K562 (cell line): ENCODE measurements around the gene ARHGAP31. TPM values are rescaled to one million over a fixed set of nuclear protein-coding genes. Genes with fewer than 3 reads are reported as not detected.

ENCODE experiments used
- ATAC-seq: fragments of 200-7000 bp; cut with Tn5 transposase; 3 replicates; pipeline ENCODE4 v1.9.1; 2020; ENCODE audit warnings: moderate library complexity
- BruUV-seq: library from RNA; stranded (reverse); fragments of 400-500 nt; replicated peaks from 2 replicates; lab custom pipeline; 2021; lab: Mats Ljungman, UMichigan
- CTCF ChIA-PET: fragments of 300-600 bp; formaldehyde crosslinking; extraction: SDS; loops from one replicate; lab custom pipeline; 2021; ENCODE audit warnings: low intra/inter-chr PET ratio; lab: Yijun Ruan, JAX
- POLR2A ChIA-PET: fragments of 300-600, 350-650 bp; sonication (Branson Sonifier 250); formaldehyde crosslinking; extraction: SDS; loops from one replicate; lab custom pipeline; 2021; ENCODE audit warnings: antibody characterized with exemption, inconsistent platforms; lab: Yijun Ruan, JAX
- DNase-seq, 4 experiments: peaks; one replicate each; pipeline versions ENCODE4 v3.0.0 to v3.0.0-alpha.2; 2011 to 2018; ENCODE audit warnings: low spot score in 3 of 4, mixed read lengths in 3 of 4; ENCODE audit errors: extremely low read depth in 1 of 4
- FAIRE-seq: peaks from 2 replicates; lab custom pipeline; 2011; peaks lifted over from hg19 to GRCh38; lab: Jason Lieb, UNC
- H2AFZ ChIP-seq: 2 replicates; pipeline ENCODE4 v1.6.0; 2011; ENCODE audit warnings: low read depth, low read length, control low read depth, inconsistent platforms
- H3K27ac ChIP-seq: fragments of 200-600 bp; 3 replicates; pipeline ENCODE4 v1.8.0; 2011; ENCODE audit warnings: low read depth, mild to moderate bottlenecking, control low read depth, inconsistent platforms, low read length, moderate library complexity, mixed read lengths; ENCODE audit errors: extremely low read depth
- H3K27me3 ChIP-seq, 2 experiments: fragments of 300-600 bp in 1 of 2; 2 replicates in 1 of 2; 3 replicates in 1 of 2; pipeline versions ENCODE4 v1.6.0 to v1.8.0; 2011; ENCODE audit warnings: inconsistent platforms in 2 of 2, low read length in 2 of 2, mild to moderate bottlenecking in 1 of 2, mixed read lengths in 1 of 2, moderate library complexity in 1 of 2; ENCODE audit not compliant: control insufficient read depth in 2 of 2, insufficient read depth in 2 of 2
- H3K36me3 ChIP-seq: fragments of 300-600 bp; 3 replicates; pipeline ENCODE4 v1.8.0; 2011; ENCODE audit warnings: mild to moderate bottlenecking, low read length, inconsistent platforms; ENCODE audit not compliant: control insufficient read depth, insufficient read depth
- H3K4me1 ChIP-seq, 2 experiments: fragments of 200-600 bp in 1 of 2; replicated peaks in 1 of 2; 2 replicates in 1 of 2; 3 replicates in 1 of 2; pipeline versions ENCODE4 v1.5.1 to v1.8.0; 2011; ENCODE audit warnings: inconsistent platforms in 2 of 2, low read length in 2 of 2, mild to moderate bottlenecking in 1 of 2, mixed read lengths in 1 of 2, moderate library complexity in 1 of 2; ENCODE audit not compliant: control insufficient read depth in 2 of 2, insufficient read depth in 2 of 2
- H3K4me2 ChIP-seq: 2 replicates; pipeline ENCODE4 v1.6.1; 2011; ENCODE audit warnings: low read length, control low read depth, inconsistent platforms, mixed read lengths; ENCODE audit not compliant: insufficient read depth
- H3K4me3 ChIP-seq: fragments of 200-600 bp; sonication (generic), shearing (Covaris generic); 2 replicates; pipeline ENCODE4 v1.5.1; 2016; ENCODE audit warnings: control low read depth, inconsistent platforms
- H3K79me2 ChIP-seq: fragments of 200-600 bp; 3 replicates; pipeline ENCODE4 v1.8.0; 2011; ENCODE audit warnings: low read length, inconsistent platforms; ENCODE audit not compliant: control insufficient read depth, insufficient read depth
- H3K9ac ChIP-seq, 2 experiments: 2 replicates each; pipeline versions ENCODE4 v1.6.0 to v1.6.1; 2011; ENCODE audit warnings: low read depth in 2 of 2, low read length in 2 of 2, control low read depth in 1 of 2, inconsistent platforms in 1 of 2, mild to moderate bottlenecking in 1 of 2, mixed read lengths in 1 of 2; ENCODE audit not compliant: insufficient read depth in 1 of 2
- H3K9me1 ChIP-seq: one replicate; pipeline ENCODE4 v1.6.0; 2011; ENCODE audit warnings: inconsistent platforms, mild to moderate bottlenecking, low read length, moderate library complexity; ENCODE audit not compliant: control insufficient read depth, insufficient read depth
- H3K9me3 ChIP-seq: replicated peaks from 2 replicates; pipeline ENCODE4 v1.5.1; 2011; ENCODE audit warnings: low read depth, low read length, inconsistent platforms; ENCODE audit not compliant: control insufficient read depth, insufficient read depth
- H4K20me1 ChIP-seq: replicated peaks from 2 replicates; pipeline ENCODE4 v1.6.1; 2011; ENCODE audit warnings: low read length, inconsistent platforms, mixed read lengths; ENCODE audit not compliant: control insufficient read depth, insufficient read depth
- AFF1 ChIP-seq, 2 experiments: fragments of 450-650 bp; IDR thresholded peaks; 2 replicates each; pipeline ENCODE4 v1.6.1; 2018; ENCODE audit warnings: mild to moderate bottlenecking in 2 of 2, low read depth in 1 of 2; ENCODE audit not compliant: partially characterized antibody in 2 of 2
- ETV1 ChIP-seq: fragments of 450-650 bp; conservative IDR thresholded peaks from 2 replicates; pipeline ENCODE4 v1.6.1; 2016; ENCODE audit warnings: missing genetic modification characterization, control low read depth, low read depth, missing compliant biosample characterization
- JUND ChIP-seq, 2 experiments: IDR thresholded peaks; 2 replicates in 1 of 2; 3 replicates in 1 of 2; pipeline ENCODE4 v1.6.1; 2011; ENCODE audit warnings: borderline replicate concordance in 2 of 2, low read depth in 2 of 2, low read length in 2 of 2, improper control_type of control experiment in 1 of 2, missing biosample characterization in 1 of 2, missing genetic modification characterization in 1 of 2, missing genetic modification reagents in 1 of 2
- PHTF2 ChIP-seq: fragments of 250-450 bp; sonication (Bioruptor Pico); IDR thresholded peaks from 2 replicates; pipeline ENCODE4 v1.5.0; 2021; ENCODE audit warnings: mild to moderate bottlenecking
- RBM22 ChIP-seq: fragments of 200-400 bp; formaldehyde crosslinking; IDR thresholded peaks from 2 replicates; pipeline ENCODE4 v1.6.1; 2018; ENCODE audit warnings: low read length, low read depth; ENCODE audit not compliant: poor library complexity, severe bottlenecking
- ZNF41 ChIP-seq: fragments of 250-450 bp; sonication (Bioruptor Pico); conservative IDR thresholded peaks from 2 replicates; pipeline ENCODE4 v1.4.0; 2020; ENCODE audit warnings: mild to moderate bottlenecking
- ZNF561 ChIP-seq: fragments of 450-650 bp; formaldehyde crosslinking; conservative IDR thresholded peaks from 2 replicates; pipeline ENCODE4 v1.4.0; 2020; ENCODE audit warnings: mild to moderate bottlenecking, moderate library complexity
- ZNF668 ChIP-seq: fragments of 250-450 bp; sonication (Bioruptor Pico); IDR thresholded peaks from 2 replicates; pipeline ENCODE4 v1.8.0; 2022; ENCODE audit warnings: mild to moderate bottlenecking, inconsistent platforms
- ZSCAN29 ChIP-seq: fragments of 450-650 bp; IDR thresholded peaks from 2 replicates; pipeline ENCODE4 v1.6.1; 2017
- whole genome bisulfite sequencing: fragments of 100-300 bp; shearing (Covaris generic); methylation state at CpG from one replicate; pipeline ENCODE4 v1.1.6; 2016; ENCODE audit warnings: low coverage, mixed read lengths; ENCODE audit not compliant: insufficient coverage; ENCODE audit errors: missing lambda C conversion rate; 5-methylcytosine and 5-hydroxymethylcytosine counted together
- in situ Hi-C: fragments of 300-500 bp; cut with MboI; formaldehyde crosslinking; loops from 4 replicates; pipeline ENCODE4 v1.15.0; 2018; ENCODE audit warnings: inconsistent platforms, mixed read lengths
- intact Hi-C: fragments of 100-400 bp; cut with micrococcal nuclease; formaldehyde crosslinking; loops from 2 replicates; pipeline ENCODE4 v1.14.2; 2022
- polyA plus RNA-seq, 8 experiments: library from polyadenylated mRNA; depleted of rRNA in 4 of 8; stranded (reverse) in 5 of 8; unstranded in 3 of 8; fragments of >200 nt; fragmentation: Nextera tagmentation in 2 of 8; fragmentation: Illumina TruSeq in 1 of 8; extraction: Ambion mirVana in 2 of 8; extraction: Trizol in 1 of 8; gene quantifications; 2 replicates each; pipeline versions ENCODE4 v1.2.1 to v1.2.3, GENCODE V29; 2011 to 2014; ENCODE audit warnings: inconsistent platforms in 1 of 8, missing spikeins in 1 of 8
- total RNA-seq, 7 experiments: library from RNA; depleted of rRNA in 6 of 7; stranded (reverse); fragments of >200 nt in 6 of 7; fragmentation: Illumina TruSeq in 2 of 7; extraction: Trizol in 2 of 7; gene quantifications; 2 replicates each; pipeline versions ENCODE4 v1.2.1 to v1.2.3, GENCODE V29; 2011 to 2021; ENCODE audit warnings: low replicate concordance in 1 of 7

ARHGAP31 gene
- total and polyA plus RNA-seq, 9 of the 15 experiments (the other 6 are each of a cell fraction or from before 2014, with no cell fraction given) = under 0.01 to 0.13 (median 0.06) TPM; not detected in 5

DNA sequence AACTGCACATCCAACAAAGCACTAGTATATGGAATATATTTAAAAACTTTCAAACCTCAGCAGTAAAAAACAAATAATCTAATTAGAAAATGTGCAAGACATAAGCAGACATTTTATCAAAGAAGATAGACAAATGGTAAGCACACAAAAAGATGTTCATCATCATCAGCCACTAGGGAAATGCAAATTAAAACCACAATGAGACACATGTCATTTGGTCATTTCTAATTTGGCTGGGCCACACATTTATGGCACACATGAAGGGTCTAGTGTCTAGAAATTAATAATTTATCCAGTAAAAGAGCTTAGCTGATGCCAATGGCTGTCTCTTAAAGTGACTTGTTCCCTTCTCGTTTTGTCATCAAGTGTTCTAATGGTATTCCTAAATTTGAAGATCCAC lies 45.8 kb downstream of the ARHGAP31 start:
- no peak for FAIRE-seq
- Histone ChIP-seq H3K9me1 (no peaks in the 10 kb centered on the region), H3K79me2 (no peaks in the 10 kb centered on the region), H3K4me2 (no peak overlapping the region), H3K36me3 (no peaks in the 10 kb centered on the region), H3K4me1 (no peaks in the 10 kb centered on the region; a peak in 1 of 5 replicates), H2AFZ (no peak overlapping the region), H4K20me1 (no peaks in the 10 kb centered on the region), H3K27ac (no peak overlapping the region), H3K9ac (no peak overlapping the region), H3K4me3 (no peak overlapping the region), H3K9me3 (peaks cover 2% of the 10 kb centered on the region; the same call in 1 of the 2 replicates), H3K27me3 (peaks cover 0 to 6% of the 10 kb centered on the region in 2 experiments; a peak in 2 of 5 replicates)
- DNase-seq = no peak
- in situ Hi-C loops = no loop called here
- 11% methylated on average over 1 of the region's 1 CpG for WGBS
- no peak for ATAC-seq
- ChIA-PET CTCF (no interaction called here), POLR2A (no interaction called here)
- intact Hi-C loops = no loop called here
- TF ChIP-seq RBM22 (no peak), ZNF41 (no peak), ZSCAN29 (no peak), ZNF668 (CRISPR knock-in tag) (no peak), ZNF561 (CRISPR knock-in tag) (no peak), ETV1 (tag) (no peak), PHTF2 (CRISPR knock-in tag) (no peak), JUND (IDR thresholded peaks at IDR 0.05; ENCODE audit: borderline replicate concordance, low read depth, low read length) (no peak), JUND (tag; IDR thresholded peaks at IDR 0.05; ENCODE audit: borderline replicate concordance, low read depth, low read length) (no peak), AFF1 (IDR thresholded peaks at IDR 0.05; ENCODE audit: low read depth in 1 of 2, partially characterized antibody in 2 of 2) (no peak)
- BruUV-seq = no TSS peak
